Stimulated activated CD4-positive, alpha-beta T cell treated with anti-CD3 and anti-CD28 coated beads, Interleukin-2, amount 100 ng/mL, for 24 hours (primary cell): ENCODE results near the gene AQP3.
"Not testable (repeated sequence)": the region's sequence is repeated elsewhere in the genome, so short reads cannot be mapped to it uniquely, and the experiment has no call there.

Source experiments
- DNase-seq, 2 donors: peaks; one replicate each; pipeline ENCODE4 v3.0.0-alpha.2; 2020

The AQP3 gene

GRCh38 chr9:33446946-33447798 is at the start of gene AQP3:
Gene AQP3, minus strand, starts transcription at chr9:33447593. Its CDS starts 63 bp downstream, at chr9:33447530.
- peak; percentile 70 to 72 for DNase-seq

GRCh38 chr9:33493819-33494218 is 46.4 kb upstream of the AQP3 start:
- not testable (repeated sequence) for DNase-seq

GRCh38 chr9:33489066-33489465 is 41.7 kb upstream of the AQP3 start:
- DNase-seq, result no peak

GRCh38 chr9:33485312-33485711 is 37.9 kb upstream of the AQP3 start:
- not testable (repeated sequence) for DNase-seq

- no peak for DNase-seq
Measured at GRCh38 chr9:33480976-33481375, 33.6 kb upstream of the AQP3 start.

GRCh38 chr9:33480106-33480505 is 32.7 kb upstream of the AQP3 start:
- DNase-seq, result no peak

- DNase-seq, result no peak
Measured at GRCh38 chr9:33476503-33476902, 29.1 kb upstream of the AQP3 start.

- DNase-seq, result no peak
Measured at GRCh38 chr9:33475357-33475756, 28.0 kb upstream of the AQP3 start.

GRCh38 chr9:33473643-33474352 is 26.4 kb upstream of the AQP3 start, which contains the start of gene NOL6:
Gene NOL6, minus strand, starts transcription at chr9:33473924. Its CDS starts 82 bp downstream, at chr9:33473842.
- DNase-seq, result peak; percentile 97 to 99

GRCh38 chr9:33472881-33473615 is 25.7 kb upstream of the AQP3 start:
- DNase-seq, result peak in 1 of 2 donors; percentile 12

- DNase-seq, result no peak
Measured at GRCh38 chr9:33472171-33472880, 24.9 kb upstream of the AQP3 start.

- no peak for DNase-seq
Measured at GRCh38 chr9:33471361-33471760, 24.0 kb upstream of the AQP3 start.

- DNase-seq, result no peak
Measured at GRCh38 chr9:33469891-33470290, 22.5 kb upstream of the AQP3 start.

GRCh38 chr9:33468797-33469621 is 21.6 kb upstream of the AQP3 start:
- DNase-seq, result no peak

- no peak for DNase-seq
Measured at GRCh38 chr9:33468215-33468730, 20.9 kb upstream of the AQP3 start.

- DNase-seq, result no peak
Measured at GRCh38 chr9:33467526-33467925, 20.1 kb upstream of the AQP3 start.

GRCh38 chr9:33466565-33467495 is 19.4 kb upstream of the AQP3 start:
- peak; percentile 81 to 82 for DNase-seq

- DNase-seq, result no peak
Measured at GRCh38 chr9:33465596-33466564, 18.5 kb upstream of the AQP3 start.

GRCh38 chr9:33465096-33465495 is 17.7 kb upstream of the AQP3 start:
- DNase-seq, result no peak
